HG02798 (cell line): ENCODE measurements around the gene CCT6A.
A peak's percentile ranks its signal among the peaks of the same experiment; 100 is the strongest.
"Not testable (repeated sequence)": the region's sequence is repeated elsewhere in the genome, so short reads cannot be mapped to it uniquely, and the experiment has no call there.

ENCODE experiments used
- ATAC-seq: cut with Tn5 transposase; IDR thresholded peaks from one replicate; pipeline ENCODE4 v1.9.1; 2021; ENCODE audit warnings: mild to moderate bottlenecking; ENCODE audit not compliant: unreplicated experiment, poor library complexity

CCT6A gene, protein sequence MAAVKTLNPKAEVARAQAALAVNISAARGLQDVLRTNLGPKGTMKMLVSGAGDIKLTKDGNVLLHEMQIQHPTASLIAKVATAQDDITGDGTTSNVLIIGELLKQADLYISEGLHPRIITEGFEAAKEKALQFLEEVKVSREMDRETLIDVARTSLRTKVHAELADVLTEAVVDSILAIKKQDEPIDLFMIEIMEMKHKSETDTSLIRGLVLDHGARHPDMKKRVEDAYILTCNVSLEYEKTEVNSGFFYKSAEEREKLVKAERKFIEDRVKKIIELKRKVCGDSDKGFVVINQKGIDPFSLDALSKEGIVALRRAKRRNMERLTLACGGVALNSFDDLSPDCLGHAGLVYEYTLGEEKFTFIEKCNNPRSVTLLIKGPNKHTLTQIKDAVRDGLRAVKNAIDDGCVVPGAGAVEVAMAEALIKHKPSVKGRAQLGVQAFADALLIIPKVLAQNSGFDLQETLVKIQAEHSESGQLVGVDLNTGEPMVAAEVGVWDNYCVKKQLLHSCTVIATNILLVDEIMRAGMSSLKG

DNA sequence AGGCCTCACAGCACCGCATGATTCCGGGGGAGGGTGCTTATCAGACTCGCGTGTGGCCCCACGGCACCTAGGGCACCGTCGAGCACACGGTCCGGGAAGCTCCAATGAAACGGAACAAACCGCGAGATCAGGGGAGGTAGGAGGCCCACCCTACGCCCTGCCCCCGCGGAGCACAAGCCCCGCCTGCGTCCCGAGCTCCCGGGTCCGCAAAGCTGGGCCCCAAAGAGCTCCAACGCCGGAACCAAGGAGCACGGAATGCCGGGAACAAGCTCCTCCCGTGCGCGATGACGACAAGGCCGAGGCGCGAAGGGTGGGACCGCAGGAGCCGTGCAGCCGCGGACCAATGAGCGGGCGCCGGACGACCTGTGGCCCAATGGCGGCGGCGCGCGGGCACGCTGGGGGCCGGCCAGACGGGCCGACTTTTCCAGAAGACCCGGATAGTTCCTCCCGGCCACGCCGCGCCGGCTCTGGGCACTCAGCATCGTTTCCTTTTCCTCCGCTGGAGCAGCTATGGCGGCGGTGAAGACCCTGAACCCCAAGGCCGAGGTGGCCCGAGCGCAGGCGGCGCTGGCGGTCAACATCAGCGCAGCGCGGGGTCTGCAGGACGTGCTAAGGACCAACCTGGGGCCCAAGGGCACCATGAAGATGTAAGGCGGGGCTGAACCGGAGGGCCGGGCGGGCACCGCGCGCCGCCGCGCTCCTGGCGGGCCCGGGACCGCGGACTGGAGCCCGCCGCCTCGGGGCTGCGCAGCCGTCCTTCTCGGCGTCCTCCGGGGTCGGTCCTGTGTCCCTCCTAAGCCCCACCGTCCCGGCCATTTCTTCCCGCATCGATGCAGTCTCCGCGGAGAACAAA, at the start of gene CCT6A, which contains the start of gene PSPH:
Gene CCT6A (plus strand): TSS at position 427 of the 853 bp plus-strand sequence. CDS start 84 bp downstream, at position 511.
Gene PSPH (minus strand): TSS at position 106 of the 853 bp plus-strand sequence. CDS start 30,232 bp downstream, outside the sequence.
- peak; percentile 98 for ATAC-seq

DNA sequence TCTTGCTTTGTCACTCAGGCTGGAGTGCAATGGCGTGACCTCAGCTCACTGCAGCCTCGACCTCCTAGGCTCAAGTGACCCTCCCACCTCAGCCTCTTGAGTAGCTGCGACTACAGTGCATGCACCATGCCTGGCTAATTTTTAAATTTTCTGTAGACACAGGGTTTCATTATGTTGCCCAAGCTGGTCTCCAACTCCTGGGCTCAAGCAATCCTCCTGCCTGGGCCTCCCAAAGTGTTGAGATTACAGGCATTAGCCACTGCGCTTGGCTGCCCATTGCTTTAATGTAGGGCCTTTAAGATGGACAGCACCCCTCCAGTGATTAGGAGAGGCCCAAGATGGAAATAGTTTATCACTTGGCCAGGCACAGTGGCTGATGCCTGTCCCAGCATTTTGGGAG, 47.8 kb upstream of the CCT6A start:
- no peak for ATAC-seq

- no peak for ATAC-seq
These were observed 44.4 kb upstream of the CCT6A start for GRCh38 chr7:56007167-56007652.

DNA sequence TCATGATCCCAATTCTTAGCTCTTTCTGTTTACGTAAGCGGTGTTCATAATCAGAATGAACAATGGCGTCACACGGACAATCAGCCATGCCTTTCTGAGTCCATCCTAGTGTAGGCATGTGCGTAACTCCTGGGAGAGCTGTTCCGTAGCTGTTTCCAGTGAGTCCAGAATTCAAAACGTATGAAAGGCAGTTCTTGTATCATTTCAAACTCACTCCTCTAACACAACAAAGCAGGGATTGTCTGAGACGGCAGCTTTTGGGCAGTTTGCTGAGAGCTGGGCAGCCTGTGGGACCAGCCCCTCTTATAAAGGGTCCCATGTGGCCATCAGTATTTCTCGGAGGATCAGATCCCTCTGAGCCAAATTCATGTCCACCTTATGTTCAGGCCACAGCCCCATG, 43.7 kb upstream of the CCT6A start:
- no peak for ATAC-seq

GRCh38 chr7:56009695-56010094, 41.9 kb upstream of the CCT6A start:
- no peak for ATAC-seq

- not testable (repeated sequence) for ATAC-seq
These were observed 34.5 kb upstream of the CCT6A start for GRCh38 chr7:56017015-56017414.

- no peak for ATAC-seq
These were observed 32.1 kb upstream of the CCT6A start for GRCh38 chr7:56019501-56019900.

DNA sequence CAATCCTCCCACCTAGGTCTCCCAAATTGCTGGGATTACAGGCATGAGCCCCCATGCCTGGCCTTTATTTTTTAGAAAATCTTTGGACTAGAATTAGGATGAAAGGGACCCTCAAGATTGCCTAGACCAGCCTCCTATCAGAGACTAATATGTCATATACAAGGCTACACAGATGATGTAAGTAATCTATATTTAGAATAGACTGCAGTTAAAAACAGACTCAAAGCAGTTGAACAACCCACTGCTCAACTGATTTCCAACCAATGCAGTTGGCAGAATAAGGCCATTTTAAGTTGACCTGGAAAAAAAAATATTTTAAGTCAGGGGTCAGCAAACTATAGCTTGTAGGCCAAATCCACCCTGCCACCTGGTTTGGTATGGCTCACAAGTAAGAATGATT, 28.1 kb upstream of the CCT6A start:
- no peak for ATAC-seq

DNA sequence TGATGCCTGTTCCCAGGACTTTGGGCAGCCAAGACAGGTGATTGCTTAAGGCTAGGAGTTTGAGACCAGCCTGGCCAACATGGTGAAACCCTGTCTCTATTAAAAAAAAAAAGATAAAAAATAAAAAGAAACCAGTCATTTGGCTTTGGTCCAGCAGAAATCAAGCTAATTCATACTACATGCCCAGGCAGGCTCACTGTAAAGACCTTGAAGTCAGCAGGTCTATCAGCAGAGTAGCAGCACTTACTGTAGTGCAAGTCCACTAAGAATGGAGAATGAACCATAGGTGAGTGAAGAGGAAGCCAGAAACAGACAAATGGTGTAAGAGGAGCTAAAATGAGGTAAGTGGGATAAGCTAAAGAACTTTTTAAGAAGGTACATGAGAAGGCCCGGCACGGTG, 25.0 kb upstream of the CCT6A start:
- no peak for ATAC-seq

- no peak for ATAC-seq
These were observed 22.5 kb upstream of the CCT6A start for GRCh38 chr7:56028942-56029630.

DNA sequence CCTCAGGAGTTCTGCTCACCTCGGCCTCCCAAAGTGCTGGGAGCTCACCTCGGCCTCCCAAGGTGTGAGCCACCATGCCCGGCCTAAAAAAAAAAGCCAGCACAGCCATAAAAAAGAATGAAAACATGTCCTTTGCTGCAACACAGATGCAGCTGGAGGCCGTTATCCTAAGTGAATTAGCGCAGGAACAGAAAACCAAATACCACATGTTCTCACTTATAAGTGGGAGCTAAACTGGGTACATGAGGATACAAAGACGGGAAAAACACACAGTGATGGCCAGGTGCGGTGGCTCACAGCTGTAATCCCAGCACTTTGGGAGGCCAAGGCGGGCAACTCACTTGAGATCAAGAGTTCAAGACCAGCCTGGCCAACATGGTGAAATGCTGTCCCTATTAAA, 21.2 kb upstream of the CCT6A start:
- ATAC-seq, result no peak

DNA sequence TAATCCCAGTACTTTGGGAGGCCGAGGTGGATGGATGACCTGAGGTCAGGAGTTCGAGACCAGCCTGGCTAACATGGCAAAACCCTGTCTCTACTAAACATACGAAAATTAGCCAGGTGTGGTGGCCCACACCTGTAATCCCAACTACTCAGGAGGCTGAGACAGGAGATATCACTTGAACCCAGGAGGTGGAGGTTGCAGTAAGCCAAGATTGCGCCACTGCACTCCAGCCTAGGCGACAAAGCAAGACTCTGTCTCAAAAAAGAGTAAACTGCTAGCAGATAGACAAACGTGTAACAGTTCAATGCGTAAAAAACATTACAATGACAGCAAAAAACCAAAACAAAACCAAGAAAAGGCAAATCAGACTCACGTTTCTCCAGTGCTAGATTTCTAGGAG, 20.0 kb upstream of the CCT6A start:
- not testable (repeated sequence) for ATAC-seq

- ATAC-seq, result not testable (repeated sequence)
These were observed 19.0 kb upstream of the CCT6A start for GRCh38 chr7:56032578-56032977.

DNA sequence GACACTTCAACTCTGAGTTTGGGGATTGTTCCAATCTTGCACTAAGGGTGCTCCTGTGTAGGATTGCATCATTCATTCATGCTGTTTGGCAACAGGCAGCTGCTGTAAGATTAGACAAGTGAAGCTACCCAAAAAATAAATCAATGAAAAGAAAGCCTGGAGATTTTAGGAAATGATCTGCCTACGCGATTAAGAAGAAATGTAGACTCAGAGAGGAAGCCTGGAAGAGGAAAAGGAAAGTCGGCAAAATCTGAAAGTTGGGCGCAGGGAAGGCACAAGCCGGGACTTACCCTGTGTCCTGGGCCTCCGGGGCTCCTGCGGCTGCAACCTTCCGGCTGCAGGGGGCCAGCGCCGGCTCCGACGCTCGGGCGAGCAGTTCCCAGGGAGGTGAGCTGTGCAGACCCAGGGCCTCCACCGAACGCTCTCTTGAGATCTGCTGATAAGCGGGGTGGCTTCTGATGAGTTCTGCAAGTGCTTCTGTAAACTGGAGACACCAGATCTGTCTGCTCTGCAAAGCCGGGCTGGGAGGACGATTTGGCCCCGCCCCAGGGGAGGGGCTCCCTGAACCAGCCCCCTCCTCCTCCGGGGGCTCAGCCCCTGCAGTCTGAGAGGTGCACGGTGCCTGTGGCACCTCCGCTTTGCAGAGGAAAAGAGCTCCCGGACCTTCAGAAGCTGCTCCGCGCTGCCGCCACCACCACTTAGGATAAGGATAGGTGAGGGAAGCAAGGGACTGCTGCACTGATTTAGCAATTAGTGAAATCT, 17.7 kb upstream of the CCT6A start:
- ATAC-seq, result peak; percentile 99

- no peak for ATAC-seq
These were observed 10.8 kb upstream of the CCT6A start for GRCh38 chr7:56040730-56041129.

- not testable (repeated sequence) for ATAC-seq
These were observed 5.8 kb upstream of the CCT6A start for GRCh38 chr7:56045758-56046157.

GRCh38 chr7:56046721-56047445, 4.7 kb upstream of the CCT6A start:
- ATAC-seq, result no peak

GRCh38 chr7:56047446-56048116, 4.0 kb upstream of the CCT6A start:
- ATAC-seq, result not testable (repeated sequence)
